D721Med (cell line): ENCODE measurements around the gene GASK1A.

Experiments used
- DNase-seq: peaks from one replicate; pipeline ENCODE4 v3.0.0; 2011; ENCODE audit warnings: low spot score; ENCODE audit not compliant: insufficient read length
- FAIRE-seq: peaks from 2 replicates; lab custom pipeline; 2011; peaks lifted over from hg19 to GRCh38; lab: Jason Lieb, UNC
- TF ChIP-seq, protein P1 (sequence below): IDR thresholded peaks from 2 replicates; pipeline ENCODE4 v1.5.1; 2012; ENCODE audit warnings: mild to moderate bottlenecking, control low read depth; ENCODE audit not compliant: insufficient read depth; ENCODE audit errors: missing control alignments

The GASK1A gene

DNA sequence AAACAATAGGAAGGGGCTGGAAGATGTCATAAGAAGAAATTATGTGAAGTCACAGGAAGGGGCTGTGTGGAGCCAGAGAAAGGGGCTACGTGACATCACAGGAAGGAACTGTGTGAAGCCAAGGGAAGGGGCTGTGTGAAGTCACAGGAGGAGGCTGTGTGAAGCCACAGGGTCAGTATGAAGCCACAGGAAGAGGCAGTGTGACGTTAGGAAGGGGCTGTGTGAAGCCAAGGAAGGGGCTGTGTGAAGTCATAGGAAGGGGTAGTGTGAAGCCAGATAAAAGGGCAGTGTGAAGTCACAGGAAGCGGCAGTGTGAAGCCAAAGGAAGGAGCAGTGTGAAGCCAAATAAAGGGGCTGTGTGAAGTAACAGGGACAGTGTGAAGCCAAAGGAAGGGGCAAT is 32.5 kb downstream of the GASK1A start:
- DNase-seq, result no peak
- FAIRE-seq, result no peak
- TF ChIP-seq, protein P1, sequence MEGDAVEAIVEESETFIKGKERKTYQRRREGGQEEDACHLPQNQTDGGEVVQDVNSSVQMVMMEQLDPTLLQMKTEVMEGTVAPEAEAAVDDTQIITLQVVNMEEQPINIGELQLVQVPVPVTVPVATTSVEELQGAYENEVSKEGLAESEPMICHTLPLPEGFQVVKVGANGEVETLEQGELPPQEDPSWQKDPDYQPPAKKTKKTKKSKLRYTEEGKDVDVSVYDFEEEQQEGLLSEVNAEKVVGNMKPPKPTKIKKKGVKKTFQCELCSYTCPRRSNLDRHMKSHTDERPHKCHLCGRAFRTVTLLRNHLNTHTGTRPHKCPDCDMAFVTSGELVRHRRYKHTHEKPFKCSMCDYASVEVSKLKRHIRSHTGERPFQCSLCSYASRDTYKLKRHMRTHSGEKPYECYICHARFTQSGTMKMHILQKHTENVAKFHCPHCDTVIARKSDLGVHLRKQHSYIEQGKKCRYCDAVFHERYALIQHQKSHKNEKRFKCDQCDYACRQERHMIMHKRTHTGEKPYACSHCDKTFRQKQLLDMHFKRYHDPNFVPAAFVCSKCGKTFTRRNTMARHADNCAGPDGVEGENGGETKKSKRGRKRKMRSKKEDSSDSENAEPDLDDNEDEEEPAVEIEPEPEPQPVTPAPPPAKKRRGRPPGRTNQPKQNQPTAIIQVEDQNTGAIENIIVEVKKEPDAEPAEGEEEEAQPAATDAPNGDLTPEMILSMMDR, result no peak

DNA sequence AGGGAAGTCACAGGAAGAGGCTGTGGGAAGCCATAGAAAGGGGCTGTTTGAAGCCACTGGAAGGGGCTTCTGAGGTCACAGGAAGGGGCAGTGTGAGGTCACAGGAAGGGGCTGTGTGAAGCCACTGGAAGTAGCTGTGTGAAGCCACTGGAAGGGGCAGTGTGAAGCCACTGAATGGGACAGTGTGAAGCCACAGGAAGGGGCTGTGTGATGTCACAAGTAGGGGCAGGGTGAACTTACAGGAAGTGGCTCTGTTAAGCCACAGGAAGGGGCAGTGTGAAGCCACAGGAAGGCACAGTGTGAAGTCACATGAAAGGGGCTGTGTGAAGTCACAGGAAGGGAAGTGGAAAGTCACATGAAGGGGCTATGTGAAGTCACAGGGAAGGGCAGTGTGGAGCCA is 33.1 kb downstream of the GASK1A start:
- FAIRE-seq, result no peak
- no peak for DNase-seq
- TF ChIP-seq, protein P1, result no peak

DNA sequence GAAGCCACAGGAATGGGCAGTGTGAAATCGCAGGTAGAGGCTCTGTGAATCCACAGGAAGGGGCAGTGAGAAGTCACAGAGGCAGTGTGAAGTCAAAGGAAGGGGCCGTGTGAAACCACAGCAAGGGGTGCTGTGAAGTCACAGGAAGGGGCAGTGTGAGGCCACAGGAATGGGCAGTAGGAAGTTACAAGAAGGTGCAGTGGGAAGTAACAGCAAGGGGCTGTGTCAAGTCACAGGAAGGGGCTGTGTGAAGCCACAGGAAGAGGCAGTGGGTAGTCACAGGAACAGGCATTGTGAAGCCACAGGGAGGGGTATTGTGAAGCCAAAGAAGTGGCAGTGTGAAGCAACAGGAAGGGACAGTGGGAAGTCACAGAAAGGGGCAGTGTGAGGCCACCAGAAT is 34.1 kb downstream of the GASK1A start:
- DNase-seq (no peak), FAIRE-seq (no peak)
- TF ChIP-seq, protein P1, result no peak

DNA sequence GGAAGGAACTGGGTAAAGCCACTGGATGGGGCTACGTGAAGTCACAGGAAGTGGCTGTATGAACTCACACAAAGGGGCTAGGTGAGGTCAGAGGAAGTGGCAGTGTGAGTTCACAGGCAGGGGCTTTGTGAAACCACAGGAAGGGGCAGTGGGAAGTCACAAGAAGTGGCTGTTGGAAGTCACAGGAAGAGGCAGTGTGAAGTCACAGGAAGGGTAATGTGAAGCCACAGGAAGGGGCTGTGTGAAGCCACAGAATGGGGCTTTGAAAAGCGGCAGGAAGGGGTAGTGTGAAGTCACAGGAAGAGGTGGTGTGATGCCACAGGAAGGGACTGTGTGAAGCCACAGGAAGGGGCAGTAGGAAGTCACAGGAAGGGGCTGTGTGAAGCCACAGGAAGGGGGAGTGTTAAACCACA is 34.6 kb downstream of the GASK1A start:
- no peak for FAIRE-seq
- no peak for DNase-seq
- TF ChIP-seq, protein P1, result no peak

DNA sequence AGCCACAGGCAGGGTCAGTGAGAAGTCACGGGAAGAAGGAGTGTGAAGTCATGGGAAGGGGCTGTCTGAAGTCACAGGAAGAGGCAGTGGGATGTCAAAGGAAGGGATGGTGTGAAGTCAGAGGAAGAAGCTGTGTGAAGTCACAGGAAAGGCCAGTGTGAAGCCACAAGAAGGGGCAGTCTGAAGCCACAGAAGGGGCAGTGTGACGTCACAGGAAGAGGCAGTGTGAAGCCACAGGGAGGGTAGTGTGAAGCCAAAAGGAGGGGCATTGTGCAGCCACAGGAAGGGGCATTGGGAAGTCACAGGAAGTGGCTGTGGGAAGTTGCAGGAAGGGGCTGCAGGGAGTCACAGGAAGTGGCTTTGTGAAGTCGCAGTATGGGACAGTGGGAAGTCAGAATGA is 35.1 kb downstream of the GASK1A start:
- TF ChIP-seq, protein P1, result no peak
- no peak for FAIRE-seq
- DNase-seq, result no peak

DNA sequence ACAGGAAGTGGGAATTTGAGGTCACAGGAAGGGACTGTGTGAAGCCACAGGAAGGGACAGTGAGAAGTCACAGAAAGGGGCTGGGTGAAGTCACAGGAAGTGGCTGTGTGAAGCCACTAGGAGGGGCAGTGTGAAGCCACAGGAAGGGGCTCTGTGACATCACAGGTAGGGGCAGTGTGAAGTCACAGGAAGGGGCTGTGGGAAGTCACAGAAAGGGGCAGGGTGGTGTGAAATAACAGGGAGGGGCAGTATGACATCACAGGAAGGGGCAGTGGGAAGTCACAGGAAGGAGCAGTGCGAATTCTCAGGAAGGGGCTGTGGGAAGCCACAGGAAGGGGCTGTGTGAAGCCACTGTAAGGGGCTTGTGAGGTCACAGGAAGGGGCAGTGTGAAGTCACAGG is 35.8 kb downstream of the GASK1A start:
- TF ChIP-seq, protein P1, result no peak
- DNase-seq (no peak), FAIRE-seq (no peak)

DNA sequence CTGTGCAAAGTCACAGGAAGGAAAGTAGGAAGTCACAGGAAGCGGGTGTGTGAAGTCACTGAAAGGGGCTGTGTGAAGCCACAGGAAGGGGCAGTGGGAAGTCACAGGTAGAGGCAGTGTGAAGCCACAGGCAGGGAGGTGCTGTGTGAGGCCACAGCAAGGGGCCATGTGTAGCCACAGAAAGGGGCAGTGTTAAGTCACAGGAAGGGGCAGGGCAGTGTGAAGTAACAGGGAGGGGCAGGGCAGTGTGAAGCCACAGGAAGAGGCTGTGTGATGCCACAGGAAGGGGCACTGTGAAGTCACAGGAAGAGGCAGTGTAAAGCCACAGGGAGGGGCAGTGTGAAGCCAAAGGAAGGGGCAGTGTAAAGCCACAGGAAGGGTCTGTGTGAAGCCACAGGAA is 36.5 kb downstream of the GASK1A start:
- no peak for FAIRE-seq
- TF ChIP-seq, protein P1, result no peak

More for the DNA sequence above, 36.5 kb downstream of the GASK1A start:
- no peak for DNase-seq
